Coronary artery (tissue), 2 donors: ENCODE data around the gene ATG4A.

Experiments
- DNase-seq: peaks from one replicate; pipeline ENCODE4 v3.0.0-alpha.2; 2017; ENCODE audit warnings: low spot score
- H3K27ac ChIP-seq, 2 donors: fragments of 200-600 bp; sonication (generic); one replicate each; pipeline ENCODE4 v1.5.1; 2016 to 2019
- H3K4me3 ChIP-seq: fragments of 200-600 bp; sonication (generic); 2 replicates; pipeline ENCODE4 v1.5.1; 2016; ENCODE audit warnings: mild to moderate bottlenecking, moderate library complexity
- TF ChIP-seq, protein P1 (sequence below): fragments of 200-600 bp; sonication (generic); IDR thresholded peaks from one replicate; pipeline ENCODE4 v1.5.1; 2019; ENCODE audit warnings: antibody characterized with exemption

ATG4A gene

DNA sequence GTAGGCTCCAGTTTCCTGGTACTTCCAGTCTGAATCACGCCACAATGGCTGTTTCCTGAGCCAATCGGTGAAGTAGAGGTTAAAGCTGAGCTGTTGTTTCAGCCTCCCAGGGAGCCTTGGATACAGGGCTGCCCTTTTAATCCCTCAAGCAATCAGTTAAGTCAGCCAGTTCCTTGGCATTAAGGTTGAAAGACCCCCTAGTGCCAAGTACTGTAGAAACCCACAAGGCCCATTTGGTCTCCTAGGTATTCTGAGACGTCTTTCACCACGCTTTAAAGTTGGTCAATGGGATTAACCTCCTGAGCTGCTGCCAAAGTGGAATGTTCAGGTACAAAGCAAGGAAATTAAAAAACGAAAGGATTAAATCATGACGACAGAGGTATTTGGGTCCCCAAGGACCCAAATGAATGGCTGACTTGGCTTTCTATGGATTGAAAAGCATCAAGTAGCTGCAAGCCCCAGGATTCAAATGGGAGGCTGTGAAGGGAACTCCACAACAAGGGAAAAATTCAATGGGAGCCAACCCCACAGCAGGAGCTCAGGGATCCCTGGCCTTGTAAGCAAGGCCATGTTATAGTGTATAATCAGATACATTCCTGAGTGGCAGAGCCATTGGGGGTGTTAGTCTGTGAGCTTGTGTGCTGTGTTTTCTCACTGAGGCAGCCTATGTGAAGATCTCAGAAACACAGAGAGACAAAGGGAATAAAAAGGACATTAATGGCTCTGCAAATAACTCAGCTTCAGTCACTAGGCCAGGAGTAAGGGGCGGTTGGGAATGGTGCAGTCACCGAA, 86.0 kb downstream of the ATG4A start:
- TF ChIP-seq, protein P1, sequence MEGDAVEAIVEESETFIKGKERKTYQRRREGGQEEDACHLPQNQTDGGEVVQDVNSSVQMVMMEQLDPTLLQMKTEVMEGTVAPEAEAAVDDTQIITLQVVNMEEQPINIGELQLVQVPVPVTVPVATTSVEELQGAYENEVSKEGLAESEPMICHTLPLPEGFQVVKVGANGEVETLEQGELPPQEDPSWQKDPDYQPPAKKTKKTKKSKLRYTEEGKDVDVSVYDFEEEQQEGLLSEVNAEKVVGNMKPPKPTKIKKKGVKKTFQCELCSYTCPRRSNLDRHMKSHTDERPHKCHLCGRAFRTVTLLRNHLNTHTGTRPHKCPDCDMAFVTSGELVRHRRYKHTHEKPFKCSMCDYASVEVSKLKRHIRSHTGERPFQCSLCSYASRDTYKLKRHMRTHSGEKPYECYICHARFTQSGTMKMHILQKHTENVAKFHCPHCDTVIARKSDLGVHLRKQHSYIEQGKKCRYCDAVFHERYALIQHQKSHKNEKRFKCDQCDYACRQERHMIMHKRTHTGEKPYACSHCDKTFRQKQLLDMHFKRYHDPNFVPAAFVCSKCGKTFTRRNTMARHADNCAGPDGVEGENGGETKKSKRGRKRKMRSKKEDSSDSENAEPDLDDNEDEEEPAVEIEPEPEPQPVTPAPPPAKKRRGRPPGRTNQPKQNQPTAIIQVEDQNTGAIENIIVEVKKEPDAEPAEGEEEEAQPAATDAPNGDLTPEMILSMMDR = no peak
- DNase-seq = no peak
- H3K27ac ChIP-seq = no peak overlapping the region
- no peak overlapping the region for H3K4me3 ChIP-seq

DNA sequence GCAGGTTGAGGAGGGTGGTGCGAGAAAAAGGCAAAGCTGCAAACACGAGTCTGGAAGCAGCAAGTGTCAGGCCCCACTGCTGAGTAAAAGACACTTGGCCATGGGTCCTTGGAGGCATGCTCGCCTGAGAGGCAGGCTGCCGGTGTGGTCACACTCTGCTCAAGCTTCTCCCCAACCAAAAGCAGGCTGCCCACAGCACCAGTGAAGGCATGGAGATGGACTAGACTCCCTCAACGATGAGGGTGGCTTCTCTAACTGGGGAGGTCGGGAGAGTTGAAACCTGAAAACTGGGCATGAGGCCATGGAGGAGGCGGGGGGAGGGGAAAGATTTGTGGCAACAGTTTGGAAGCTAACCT, 86.5 kb downstream of the ATG4A start:
- no peak for DNase-seq
- no peak overlapping the region for H3K4me3 ChIP-seq
- TF ChIP-seq, protein P1 = no peak
- H3K27ac ChIP-seq = no peak overlapping the region

- Histone ChIP-seq H3K4me3 (no peak overlapping the region), H3K27ac (no peak overlapping the region)
- TF ChIP-seq, protein P1 = no peak
- DNase-seq = no peak
Measured at GRCh38 chrX:108186811-108187210, 95.2 kb downstream of the ATG4A start.

GRCh38 chrX:108198420-108198819, 106.8 kb downstream of the ATG4A start:
- Histone ChIP-seq H3K27ac (no peak overlapping the region), H3K4me3 (no peak overlapping the region)
- TF ChIP-seq, protein P1 = no peak
- DNase-seq = no peak

DNA sequence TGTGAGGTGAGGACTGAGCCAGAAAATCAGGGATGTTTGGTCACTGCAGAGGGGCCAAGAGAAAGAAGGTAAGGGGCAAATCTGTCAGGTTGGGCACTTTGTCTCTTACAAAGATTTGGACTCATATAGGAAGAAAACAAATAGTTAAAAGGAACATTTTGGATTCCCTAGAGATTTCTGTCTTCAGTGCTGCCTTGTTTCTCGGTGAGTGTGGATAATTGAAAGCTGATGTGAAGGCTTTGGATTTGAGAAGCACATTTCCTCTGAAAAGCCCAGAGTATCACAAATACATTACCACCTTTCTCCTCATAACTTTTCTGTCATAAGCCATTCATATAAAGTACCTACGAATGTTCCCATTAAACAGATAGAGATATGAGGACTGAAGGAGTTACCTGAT, 107.5 kb downstream of the ATG4A start:
- TF ChIP-seq, protein P1 = no peak
- no peak overlapping the region for H3K27ac ChIP-seq
- no peak overlapping the region for H3K4me3 ChIP-seq
- no peak for DNase-seq

GRCh38 chrX:108199691-108200090, 108.1 kb downstream of the ATG4A start:
- H3K4me3 ChIP-seq = no peak overlapping the region
- no peak for DNase-seq
- no peak overlapping the region for H3K27ac ChIP-seq
- TF ChIP-seq, protein P1 = peak; percentile 16

DNA sequence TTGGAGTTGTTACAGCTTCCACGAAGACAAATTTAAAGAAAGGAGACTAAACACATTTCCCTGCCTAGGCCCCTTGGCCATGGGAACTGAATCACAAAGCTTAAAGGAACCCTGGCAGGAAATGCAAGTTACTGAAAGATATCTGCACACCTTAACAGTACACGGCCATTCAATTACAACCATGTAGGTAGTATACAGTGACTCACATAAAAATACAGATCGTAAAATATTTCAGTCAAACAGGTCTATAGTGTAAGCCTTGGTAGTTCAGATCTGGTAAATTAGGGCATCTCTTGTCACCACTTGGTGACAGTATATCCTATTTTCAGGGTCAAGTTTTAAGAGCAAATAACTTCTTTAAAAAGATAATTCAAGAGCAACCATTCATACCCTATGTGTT, 112.0 kb downstream of the ATG4A start:
- TF ChIP-seq, protein P1 = no peak
- H3K27ac ChIP-seq = no peak overlapping the region
- H3K4me3 ChIP-seq = no peak overlapping the region
- DNase-seq = no peak
